Measurements from ENCODE around the gene DEPP1.

The DEPP1 gene

GRCh38 chr10:44965651-44966097, 12.9 kb downstream of the DEPP1 start:
- peak in 1 of 3 experiments; percentile 66 for DNase-seq

- no peak for DNase-seq
Measured at GRCh38 chr10:44965104-44965503, 13.5 kb downstream of the DEPP1 start.

- peak in 1 of 3 experiments; percentile 56 for DNase-seq
Measured at GRCh38 chr10:44963772-44964633, 14.6 kb downstream of the DEPP1 start.

- DNase-seq = peak in 2 of 3 experiments; percentile 1 to 66
Measured at GRCh38 chr10:44962870-44963738, 15.5 kb downstream of the DEPP1 start.

GRCh38 chr10:44961931-44962750, 16.5 kb downstream of the DEPP1 start:
- DNase-seq = no peak

DNA sequence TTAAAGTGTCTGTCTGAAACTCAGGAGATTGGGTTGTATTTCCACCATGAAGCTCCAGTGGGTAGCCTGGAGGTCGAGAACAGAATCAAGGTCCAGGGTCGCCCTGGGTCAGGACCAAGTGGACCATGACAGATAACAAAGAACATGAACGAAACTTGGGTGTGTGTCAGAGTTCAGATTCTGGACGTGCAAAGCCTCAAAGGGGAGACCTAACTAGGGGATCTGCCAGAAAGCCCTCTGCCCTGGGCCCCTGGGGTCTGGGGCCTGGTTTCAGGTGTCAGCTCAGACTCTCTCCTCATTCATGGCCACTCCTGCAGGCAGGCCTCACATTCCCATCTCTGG, 17.4 kb downstream of the DEPP1 start:
- DNase-seq = no peak

DNA sequence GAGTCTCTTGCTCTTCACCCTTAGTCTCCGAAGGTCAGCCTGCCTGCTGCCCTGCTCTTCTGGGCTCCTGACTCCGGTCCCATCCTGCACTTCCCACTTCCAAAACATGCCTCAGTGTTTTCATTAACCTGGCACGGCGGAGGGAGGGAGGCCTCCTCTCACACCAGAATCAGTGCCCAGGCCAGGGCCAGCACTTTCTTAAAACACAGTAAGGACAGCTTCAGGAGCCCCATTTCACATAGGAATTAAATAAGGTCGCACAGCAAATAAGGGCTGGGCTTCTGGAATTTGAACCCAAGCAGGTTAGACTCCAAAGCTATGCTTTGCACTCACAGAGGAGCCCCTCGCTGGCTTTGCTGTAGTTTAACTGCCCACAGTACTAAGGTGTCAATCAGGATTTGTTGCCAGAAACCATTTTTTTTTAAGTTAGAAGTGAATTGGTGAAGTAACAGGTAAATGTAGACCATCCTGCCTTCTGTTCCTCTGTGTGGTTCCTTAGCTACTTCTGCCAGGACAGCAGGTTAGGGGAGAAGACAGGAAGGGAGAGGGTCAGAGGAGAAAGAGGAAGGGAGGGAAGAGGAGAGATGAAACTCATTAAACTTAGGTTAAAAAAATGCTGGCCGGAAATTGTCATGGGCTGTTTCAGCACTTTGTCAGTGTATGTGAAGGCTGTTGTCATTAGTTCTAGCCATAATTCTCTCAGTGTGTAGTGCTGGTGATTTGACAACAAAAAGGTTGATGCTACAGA, 18.0 kb downstream of the DEPP1 start:
- DNase-seq = no peak

- DNase-seq = peak; percentile 2 to 60 (median 39)
Measured at GRCh38 chr10:44960088-44960460, 18.5 kb downstream of the DEPP1 start.

GRCh38 chr10:44959247-44960087, 19.1 kb downstream of the DEPP1 start, which contains the start of gene RASSF4:
Gene RASSF4 (plus strand): TSS chr10:44959802. CDS start chr10:44970203, 10,401 bp downstream.
- peak; percentile 79 to 88 (median 83) for DNase-seq

DNA sequence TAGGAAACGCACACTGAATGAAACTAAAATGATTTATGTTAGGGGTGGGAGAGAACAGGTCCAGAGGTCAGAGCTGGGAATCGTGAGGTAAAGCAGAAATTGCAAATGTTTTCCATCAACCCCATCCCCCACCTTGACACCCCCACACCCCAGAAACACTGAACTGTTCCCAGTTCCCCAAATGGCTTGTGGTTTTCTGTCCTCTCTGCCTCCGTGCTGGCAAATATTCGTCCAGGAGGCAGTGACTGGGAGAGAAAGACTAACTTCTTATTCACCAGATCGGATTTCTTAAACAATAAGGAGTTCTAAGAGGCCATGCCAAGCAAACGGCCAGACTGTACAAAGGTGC, 19.7 kb downstream of the DEPP1 start:
- no peak for DNase-seq

DNA sequence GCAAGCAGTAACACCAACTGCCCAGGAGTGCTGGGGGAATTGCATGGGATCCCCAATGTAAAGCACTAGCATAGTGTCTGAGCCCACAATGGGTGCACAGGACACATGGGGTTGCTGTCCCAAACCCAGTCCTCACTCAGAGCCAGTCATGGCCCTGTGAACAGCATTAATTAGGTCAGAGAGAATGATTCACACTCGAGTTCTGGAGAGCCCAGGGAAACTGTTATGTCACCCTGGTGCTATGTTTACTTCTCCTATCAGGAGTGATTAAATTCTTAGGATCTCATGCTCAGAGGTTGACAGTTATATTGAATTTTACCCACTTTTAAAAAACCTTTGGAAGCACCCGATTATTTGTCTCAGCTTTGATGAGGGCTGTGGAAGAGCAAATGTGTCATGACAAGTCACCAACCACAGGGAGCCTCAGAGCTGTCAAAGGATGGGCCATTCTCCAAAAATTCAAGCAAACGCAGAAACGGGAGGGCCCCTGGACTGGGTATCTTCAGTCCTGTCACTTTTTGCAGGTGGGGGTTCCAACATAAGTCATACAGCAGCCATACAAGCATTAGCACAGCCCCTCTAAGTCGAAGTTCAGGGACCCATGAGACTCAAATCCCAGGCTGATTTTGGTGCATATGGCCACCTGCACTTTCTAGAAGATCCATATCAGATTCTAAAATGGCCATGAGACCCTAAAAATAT, 20.3 kb downstream of the DEPP1 start:
- no peak for DNase-seq

- DNase-seq = no peak
Measured at GRCh38 chr10:44956717-44957706, 21.6 kb downstream of the DEPP1 start.

DNA sequence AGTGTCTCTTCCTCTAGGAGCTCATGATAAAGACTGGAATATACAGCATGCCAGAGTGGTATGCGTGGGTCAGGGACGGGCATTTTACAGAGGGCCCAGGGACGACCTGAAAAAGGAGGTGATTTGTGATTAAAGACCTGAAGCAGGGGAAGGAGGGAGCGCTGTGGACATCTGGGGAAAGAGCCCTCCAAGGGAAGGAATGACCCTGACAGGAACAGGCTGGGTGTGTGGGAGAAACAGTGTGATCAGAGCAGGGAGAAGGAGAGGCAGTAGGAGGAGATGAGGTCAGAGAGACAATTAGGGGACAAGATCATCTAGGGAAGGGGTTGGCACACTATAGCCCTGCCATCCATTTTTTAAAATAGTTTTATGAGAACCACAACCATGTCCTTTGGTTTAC, 22.4 kb downstream of the DEPP1 start:
- DNase-seq = no peak

DNA sequence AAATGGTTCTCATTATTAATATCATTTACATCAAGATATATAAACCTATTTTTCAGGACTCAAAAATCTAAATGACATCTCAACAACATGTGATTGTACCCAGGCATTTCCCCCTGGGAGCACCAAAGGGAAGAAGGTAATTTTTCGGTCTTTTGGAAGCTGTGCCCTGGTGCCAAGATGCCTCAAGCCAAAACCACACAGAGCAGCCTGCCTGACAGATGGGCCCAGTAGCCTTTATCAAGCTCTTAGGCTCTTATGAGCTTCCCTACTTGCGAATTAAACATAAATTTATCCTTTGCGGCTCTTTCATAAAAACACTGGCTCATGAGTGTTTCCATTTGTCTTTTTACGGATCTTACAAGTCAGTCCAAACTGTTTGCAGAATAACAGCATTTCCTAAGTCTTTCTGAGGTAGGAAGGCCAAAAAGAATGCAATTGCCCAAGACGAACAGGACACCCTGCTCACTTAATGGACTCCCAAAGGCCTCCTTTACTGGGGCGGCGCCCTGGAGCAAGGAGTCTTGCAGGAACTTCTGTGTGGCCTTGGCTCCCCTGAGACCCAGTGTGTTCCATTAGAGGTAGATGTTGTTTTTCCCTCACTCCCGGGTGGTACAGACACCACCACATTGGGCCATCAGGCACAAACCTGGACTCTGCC, 23.1 kb downstream of the DEPP1 start:
- DNase-seq = no peak

DNA sequence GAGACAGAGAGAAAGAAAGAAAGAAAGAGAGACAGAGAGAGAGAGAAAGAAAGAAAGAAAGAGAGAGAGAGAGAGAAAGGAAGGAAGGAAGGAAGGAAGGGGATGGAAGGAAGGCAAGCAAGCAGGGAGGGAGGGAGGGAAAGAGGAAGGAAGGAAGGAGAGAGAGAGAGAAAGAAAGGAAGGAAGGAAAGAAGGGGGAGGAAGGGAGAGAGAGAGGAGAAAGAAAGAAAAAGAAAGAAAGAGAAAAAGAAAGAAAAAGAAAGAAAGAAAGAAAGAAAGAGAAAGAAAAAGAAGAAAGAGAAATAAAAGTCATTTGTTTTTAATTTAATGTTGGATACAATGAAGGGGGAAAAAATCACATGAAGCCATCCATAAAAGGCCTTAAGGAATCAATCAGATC, 23.6 kb downstream of the DEPP1 start:
- no peak for DNase-seq

- no peak for DNase-seq
Measured at GRCh38 chr10:44954042-44954441, 24.6 kb downstream of the DEPP1 start.

DNA sequence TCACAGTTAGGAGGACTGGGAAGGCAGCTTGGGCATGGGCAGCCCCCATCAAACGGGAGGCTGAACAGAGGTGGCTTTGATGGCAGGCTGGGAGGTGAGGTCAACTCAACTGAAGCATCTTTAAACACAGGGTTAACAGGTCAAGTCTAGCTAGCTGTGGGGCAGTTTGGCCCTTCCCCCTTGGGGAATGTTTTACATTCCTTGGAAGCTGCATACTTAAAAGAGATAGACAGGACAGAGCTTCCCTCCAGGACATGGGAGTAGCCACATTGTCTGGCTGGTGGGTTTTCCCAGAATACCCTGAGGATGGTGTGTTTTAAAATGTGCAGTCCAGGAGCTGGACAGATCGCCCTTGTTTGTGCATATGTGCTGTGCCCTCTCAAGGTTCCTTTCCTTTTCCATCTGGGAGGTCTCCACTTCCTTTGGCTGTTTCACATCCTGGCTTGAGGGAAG, 25.8 kb downstream of the DEPP1 start:
- no peak for DNase-seq

GRCh38 chr10:44951576-44952226, 26.9 kb downstream of the DEPP1 start:
- DNase-seq = no peak
